ENCODE measurements around the gene SIRPG. TPM values are rescaled to one million over a fixed set of nuclear protein-coding genes. Genes with fewer than 3 reads are reported as not detected.
A peak's percentile ranks its signal among the peaks of the same experiment; 100 is the strongest.
"Not testable (repeated sequence)": the region's sequence is repeated elsewhere in the genome, so short reads cannot be mapped to it uniquely, and the experiment has no call there.

Gene SIRPG
- total RNA-seq, result 10 to 100 TPM in 1 of 4 donors, 1 to 10 TPM in 2, not detected in 1; 2.5 to 26.9 (median 3.8) TPM

DNA sequence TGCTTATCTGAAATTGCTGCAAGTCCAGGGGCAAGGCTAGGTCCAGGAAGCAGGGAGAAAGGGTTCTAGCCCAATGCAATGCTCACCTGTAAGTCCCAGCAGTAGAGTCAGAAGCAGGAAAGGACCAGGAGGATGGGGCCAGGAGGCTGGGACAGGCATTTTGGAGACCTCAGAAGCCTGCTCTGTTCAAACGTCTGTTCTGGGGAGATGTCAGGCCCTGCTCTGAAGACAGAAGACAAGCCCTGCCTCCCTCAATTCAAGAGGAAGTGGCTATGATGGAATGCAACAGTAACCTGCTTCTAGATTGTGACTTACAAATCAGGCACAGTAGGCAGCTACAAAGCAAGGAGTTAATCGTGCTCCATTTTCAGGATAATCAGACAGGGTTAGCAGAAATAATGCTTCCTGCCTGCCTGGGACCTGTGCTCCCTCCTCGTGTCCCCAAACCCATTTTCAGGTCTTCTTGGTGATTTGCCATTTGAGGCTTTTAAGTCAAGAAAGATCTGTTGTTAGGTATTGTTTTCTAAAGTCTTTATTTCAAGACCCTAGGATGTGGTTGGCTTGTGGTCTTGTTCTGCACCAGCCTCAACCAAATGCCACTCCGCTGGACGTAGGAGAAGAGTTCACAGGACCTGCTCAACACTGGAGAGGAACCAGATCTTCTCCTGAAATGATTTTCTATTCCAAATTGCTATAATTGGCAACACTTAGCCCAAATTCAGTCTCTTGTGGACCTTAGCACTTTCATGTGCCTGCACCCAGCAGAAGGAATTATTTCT, at the start of gene SIRPG:
SIRPG (minus strand) TSS at position 224 of the 779 bp plus-strand sequence; CDS start at position 159, 65 bp downstream.
- Histone ChIP-seq H3K36me3 (no peaks in the 10 kb centered on the region), H3K9me3 (no peaks in the 10 kb centered on the region), H3K27ac (peak within 1 kb of the TSS in 3 of 4 donors; percentile 34 to 56 (median 48)), H3K27me3 (peaks cover 5% of the 10 kb centered on the region), H3K4me3 (peak within 1 kb of the TSS in 1 of 4 donors; percentile 23), H3K4me1 (no peaks in the 10 kb centered on the region)
- 60 to 63% methylated on average over 3 to 5 of the region's 5 CpGs for WGBS, 2 donors (ENCODE audit: low coverage in 1 of 2)
- in situ Hi-C loops (cut with MboI; ENCODE audit: low pct_ligation_motif_present in 1 of 4, low pct_unique_long_range_greater_than_20kb in 1 of 4, low sequenced_read_pairs in 3 of 4) (no loop called here), intact Hi-C loops (cut with DNase I; ENCODE audit: low total_unique reads) (no loop called here)
- no peak for DNase-seq
- TF ChIP-seq POLR2AphosphoS5 (IDR thresholded peaks at IDR 0.05), result peak in 1 of 3 donors; percentile 49
- TF ChIP-seq EP300 (IDR thresholded peaks at IDR 0.05; ENCODE audit: low read depth), result no peak

DNA sequence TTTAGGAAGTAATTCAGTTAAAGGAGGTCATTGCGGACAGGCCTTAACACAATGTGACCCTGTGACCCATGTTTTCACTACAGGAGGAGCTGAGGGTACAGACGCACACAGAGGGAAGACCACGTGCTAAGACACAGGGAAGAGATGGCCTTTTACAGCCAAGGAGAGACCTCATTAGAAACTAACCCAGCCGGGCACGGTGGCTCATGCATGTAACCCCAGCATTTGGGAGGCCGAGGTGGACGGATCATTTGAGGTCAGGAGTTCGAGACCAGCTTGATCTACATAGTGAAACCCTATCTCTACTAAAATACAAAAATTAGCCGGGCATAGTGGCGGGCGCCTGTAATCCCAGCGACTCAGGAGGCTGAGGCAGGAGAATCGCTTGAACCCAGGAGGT, 49.3 kb upstream of the SIRPG start:
- H3K9me3 ChIP-seq; intact Hi-C loops (cut with DNase I; ENCODE audit: low total_unique reads); DNase-seq; H3K36me3 ChIP-seq; H3K27ac ChIP-seq; in situ Hi-C loops (cut with MboI; ENCODE audit: low pct_ligation_motif_present in 1 of 4, low pct_unique_long_range_greater_than_20kb in 1 of 4, low sequenced_read_pairs in 3 of 4); H3K4me1 ChIP-seq; H3K4me3 ChIP-seq; H3K27me3 ChIP-seq: not testable (repeated sequence)
- 81% methylated on average over 13 of the region's 13 CpGs; no CpG with 5 or more reads in 1 of the 2 donors for WGBS, 2 donors (ENCODE audit: low coverage in 1 of 2)

DNA sequence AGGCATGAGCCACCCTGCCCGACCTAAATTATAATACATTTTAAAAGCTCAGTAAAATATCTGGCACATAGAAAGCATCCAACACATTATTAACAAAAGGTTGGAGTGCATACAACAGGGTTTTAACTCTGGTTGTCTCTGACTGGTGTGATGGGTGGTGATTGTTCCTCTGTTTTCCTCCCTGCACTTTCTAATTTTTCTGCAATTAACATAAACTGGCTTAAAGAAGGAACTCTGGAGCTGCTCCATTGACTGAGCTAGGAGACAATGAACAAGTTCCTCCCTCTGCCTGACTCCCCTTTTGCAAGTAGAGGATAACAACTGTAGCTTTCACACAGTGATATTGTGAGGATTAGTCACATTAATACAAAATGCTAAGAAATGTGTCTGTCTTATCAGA, 48.5 kb upstream of the SIRPG start:
- DNase-seq, result no peak
- H3K27me3 ChIP-seq, result no peaks in the 10 kb centered on the region
- 40 to 85% methylated on average over 1 of the region's 1 CpG for WGBS, 2 donors (ENCODE audit: low coverage in 1 of 2)
- intact Hi-C loops (cut with DNase I; ENCODE audit: low total_unique reads) (no loop called here), in situ Hi-C loops (cut with MboI; ENCODE audit: low pct_ligation_motif_present in 1 of 4, low pct_unique_long_range_greater_than_20kb in 1 of 4, low sequenced_read_pairs in 3 of 4) (no loop called here)
- H3K4me1 ChIP-seq, result no peaks in the 10 kb centered on the region
- H3K36me3 ChIP-seq, result no peaks in the 10 kb centered on the region
- TF ChIP-seq POLR2AphosphoS5 (IDR thresholded peaks at IDR 0.05), result no peak
- no peak for TF ChIP-seq POLR2A (IDR thresholded peaks at IDR 0.05)
- TF ChIP-seq, protein P1, sequence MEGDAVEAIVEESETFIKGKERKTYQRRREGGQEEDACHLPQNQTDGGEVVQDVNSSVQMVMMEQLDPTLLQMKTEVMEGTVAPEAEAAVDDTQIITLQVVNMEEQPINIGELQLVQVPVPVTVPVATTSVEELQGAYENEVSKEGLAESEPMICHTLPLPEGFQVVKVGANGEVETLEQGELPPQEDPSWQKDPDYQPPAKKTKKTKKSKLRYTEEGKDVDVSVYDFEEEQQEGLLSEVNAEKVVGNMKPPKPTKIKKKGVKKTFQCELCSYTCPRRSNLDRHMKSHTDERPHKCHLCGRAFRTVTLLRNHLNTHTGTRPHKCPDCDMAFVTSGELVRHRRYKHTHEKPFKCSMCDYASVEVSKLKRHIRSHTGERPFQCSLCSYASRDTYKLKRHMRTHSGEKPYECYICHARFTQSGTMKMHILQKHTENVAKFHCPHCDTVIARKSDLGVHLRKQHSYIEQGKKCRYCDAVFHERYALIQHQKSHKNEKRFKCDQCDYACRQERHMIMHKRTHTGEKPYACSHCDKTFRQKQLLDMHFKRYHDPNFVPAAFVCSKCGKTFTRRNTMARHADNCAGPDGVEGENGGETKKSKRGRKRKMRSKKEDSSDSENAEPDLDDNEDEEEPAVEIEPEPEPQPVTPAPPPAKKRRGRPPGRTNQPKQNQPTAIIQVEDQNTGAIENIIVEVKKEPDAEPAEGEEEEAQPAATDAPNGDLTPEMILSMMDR (IDR thresholded peaks at IDR 0.05), result no peak
- TF ChIP-seq EP300 (IDR thresholded peaks at IDR 0.05; ENCODE audit: low read depth), result no peak
- no peak overlapping the region for H3K27ac ChIP-seq
- no peaks in the 10 kb centered on the region for H3K9me3 ChIP-seq
- no peak overlapping the region for H3K4me3 ChIP-seq

DNA sequence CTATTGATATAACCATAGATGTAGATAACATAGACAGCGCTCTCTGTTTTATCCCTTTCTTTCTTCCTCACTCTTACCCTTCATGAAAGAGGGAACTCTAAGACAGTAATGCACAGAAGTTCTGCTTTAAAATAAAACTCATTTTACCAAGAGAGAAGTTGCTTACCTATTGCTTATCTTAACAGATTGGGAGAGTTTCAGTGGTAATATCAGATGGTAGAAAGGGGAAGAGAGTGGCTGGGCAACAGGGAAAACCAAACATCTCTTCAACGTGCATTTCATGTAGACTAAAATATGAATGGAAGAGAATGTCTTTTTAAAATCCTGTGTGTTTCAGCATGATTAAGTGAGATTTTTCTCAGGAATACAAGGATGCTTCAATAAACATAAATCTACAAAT, 45.3 kb upstream of the SIRPG start:
- H3K27ac ChIP-seq, result no peak overlapping the region
- in situ Hi-C loops (cut with MboI; ENCODE audit: low pct_ligation_motif_present in 1 of 4, low pct_unique_long_range_greater_than_20kb in 1 of 4, low sequenced_read_pairs in 3 of 4) (no loop called here), intact Hi-C loops (cut with DNase I; ENCODE audit: low total_unique reads) (no loop called here)
- H3K4me3 ChIP-seq, result no peak overlapping the region
- TF ChIP-seq, protein P1 (IDR thresholded peaks at IDR 0.05), result no peak
- TF ChIP-seq EP300 (IDR thresholded peaks at IDR 0.05; ENCODE audit: low read depth) (no peak), POLR2A (IDR thresholded peaks at IDR 0.05) (no peak), POLR2AphosphoS5 (IDR thresholded peaks at IDR 0.05) (no peak)
- WGBS, 2 donors (ENCODE audit: low coverage in 1 of 2), result 50 to 61% methylated on average over 2 of the region's 2 CpGs
- no peaks in the 10 kb centered on the region for H3K36me3 ChIP-seq
- no peak for DNase-seq
- no peaks in the 10 kb centered on the region for H3K4me1 ChIP-seq
- H3K27me3 ChIP-seq, result no peaks in the 10 kb centered on the region
- H3K9me3 ChIP-seq, result no peaks in the 10 kb centered on the region

DNA sequence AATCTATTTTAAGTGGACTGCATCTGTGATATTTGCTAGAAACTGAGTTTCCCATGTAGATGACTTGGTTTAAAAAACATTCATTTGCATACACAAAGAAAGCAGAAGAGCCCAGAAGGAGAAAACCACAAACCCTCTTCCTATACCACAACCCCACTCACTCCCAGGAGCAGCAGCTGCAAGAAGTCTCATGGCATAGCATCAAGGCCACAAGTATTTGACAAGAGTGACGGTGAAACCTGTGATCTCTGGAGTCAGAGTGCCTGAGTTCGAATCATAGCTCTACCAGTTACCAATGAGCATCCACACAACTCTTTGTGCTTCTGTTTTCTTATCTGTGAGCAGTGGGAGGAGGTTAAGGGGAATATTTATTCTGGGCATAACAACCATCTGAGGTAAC, 44.7 kb upstream of the SIRPG start:
- intact Hi-C loops (cut with DNase I; ENCODE audit: low total_unique reads), result no loop called here
- TF ChIP-seq POLR2AphosphoS5 (IDR thresholded peaks at IDR 0.05) (no peak), POLR2A (IDR thresholded peaks at IDR 0.05) (no peak), EP300 (IDR thresholded peaks at IDR 0.05; ENCODE audit: low read depth) (no peak)
- TF ChIP-seq, protein P1 (IDR thresholded peaks at IDR 0.05), result no peak
- Histone ChIP-seq H3K4me3 (no peak overlapping the region), H3K36me3 (no peaks in the 10 kb centered on the region), H3K27ac (no peak overlapping the region), H3K27me3 (no peaks in the 10 kb centered on the region), H3K4me1 (no peaks in the 10 kb centered on the region), H3K9me3 (no peaks in the 10 kb centered on the region)
- 56% methylated on average over 2 of the region's 2 CpGs; no CpG with 5 or more reads in 1 of the 2 donors for WGBS, 2 donors (ENCODE audit: low coverage in 1 of 2)
- in situ Hi-C loops (cut with MboI; ENCODE audit: low pct_ligation_motif_present in 1 of 4, low pct_unique_long_range_greater_than_20kb in 1 of 4, low sequenced_read_pairs in 3 of 4), result no loop called here
- DNase-seq, result no peak
